VCaP (cell line): ENCODE results near the gene GNAO1.

Experiments
- H3K27ac ChIP-seq: fragments of 450-650 bp; 2 replicates; pipeline ENCODE4 v1.5.1; 2017
- TF ChIP-seq, protein P1 (sequence below): fragments of 450-650 bp; conservative IDR thresholded peaks from 2 replicates; pipeline ENCODE4 v1.5.1; 2017; ENCODE audit warnings: mild to moderate bottlenecking, moderate library complexity

Gene GNAO1

DNA sequence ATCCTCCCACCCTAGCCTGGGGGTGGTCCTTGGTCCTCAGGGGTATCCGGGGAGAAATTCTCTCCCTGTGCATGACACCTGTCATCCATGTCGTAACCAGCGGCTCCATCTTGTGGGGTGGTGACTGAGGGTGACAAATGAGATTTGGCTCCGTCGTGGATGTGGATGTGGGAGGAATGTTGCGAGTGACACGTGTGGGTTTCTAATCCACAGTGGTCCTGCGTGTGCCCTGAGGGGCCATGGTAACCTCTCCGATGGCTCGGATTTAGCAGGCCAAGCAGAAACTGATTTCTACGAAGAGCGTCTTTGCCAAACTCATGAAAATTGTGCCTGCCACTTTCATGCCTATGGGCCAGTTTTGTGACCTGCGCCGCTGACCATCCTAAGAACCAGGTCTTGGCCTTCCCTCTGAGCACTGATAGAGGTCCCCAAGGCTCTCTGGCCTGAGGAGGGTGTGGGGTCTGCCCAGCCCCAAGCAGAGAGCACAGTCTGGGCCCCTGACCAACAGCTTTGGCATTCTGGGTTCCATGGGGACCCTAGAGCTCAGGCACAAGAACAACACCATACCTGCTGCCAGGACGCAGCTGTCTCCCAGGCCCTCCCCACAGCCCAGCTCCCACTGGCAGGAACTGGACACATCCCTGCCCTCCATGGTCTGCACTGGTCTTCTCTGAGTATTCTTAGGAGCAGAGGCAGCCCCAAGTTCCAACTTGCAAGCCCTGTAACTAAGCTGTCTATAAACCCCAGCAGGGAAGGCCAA lies 155.0 kb downstream of the GNAO1 start:
- H3K27ac ChIP-seq: no peak overlapping the region
- TF ChIP-seq, protein P1, sequence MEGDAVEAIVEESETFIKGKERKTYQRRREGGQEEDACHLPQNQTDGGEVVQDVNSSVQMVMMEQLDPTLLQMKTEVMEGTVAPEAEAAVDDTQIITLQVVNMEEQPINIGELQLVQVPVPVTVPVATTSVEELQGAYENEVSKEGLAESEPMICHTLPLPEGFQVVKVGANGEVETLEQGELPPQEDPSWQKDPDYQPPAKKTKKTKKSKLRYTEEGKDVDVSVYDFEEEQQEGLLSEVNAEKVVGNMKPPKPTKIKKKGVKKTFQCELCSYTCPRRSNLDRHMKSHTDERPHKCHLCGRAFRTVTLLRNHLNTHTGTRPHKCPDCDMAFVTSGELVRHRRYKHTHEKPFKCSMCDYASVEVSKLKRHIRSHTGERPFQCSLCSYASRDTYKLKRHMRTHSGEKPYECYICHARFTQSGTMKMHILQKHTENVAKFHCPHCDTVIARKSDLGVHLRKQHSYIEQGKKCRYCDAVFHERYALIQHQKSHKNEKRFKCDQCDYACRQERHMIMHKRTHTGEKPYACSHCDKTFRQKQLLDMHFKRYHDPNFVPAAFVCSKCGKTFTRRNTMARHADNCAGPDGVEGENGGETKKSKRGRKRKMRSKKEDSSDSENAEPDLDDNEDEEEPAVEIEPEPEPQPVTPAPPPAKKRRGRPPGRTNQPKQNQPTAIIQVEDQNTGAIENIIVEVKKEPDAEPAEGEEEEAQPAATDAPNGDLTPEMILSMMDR: no peak

DNA sequence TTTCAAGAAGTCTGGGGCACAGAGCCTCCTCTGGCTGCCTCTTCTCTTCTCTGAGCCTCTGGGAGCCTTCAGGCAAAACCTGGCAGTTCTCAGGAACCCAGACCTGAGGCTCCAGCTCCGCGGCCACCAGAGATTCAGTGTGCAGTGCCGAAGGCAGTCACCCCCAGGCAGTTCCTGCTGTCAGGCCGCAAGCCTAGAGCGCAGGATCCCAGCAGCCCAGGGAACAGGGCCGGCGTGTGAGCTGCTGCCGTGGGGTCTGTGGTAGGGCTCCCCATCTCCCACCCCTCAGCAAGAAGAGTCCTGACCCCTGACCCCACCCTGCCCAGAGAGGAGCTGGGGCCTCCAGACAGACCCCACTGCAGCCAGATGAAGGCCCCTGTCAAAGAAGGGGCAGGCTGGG lies 155.9 kb downstream of the GNAO1 start:
- H3K27ac ChIP-seq: no peak overlapping the region
- TF ChIP-seq, protein P1: no peak

DNA sequence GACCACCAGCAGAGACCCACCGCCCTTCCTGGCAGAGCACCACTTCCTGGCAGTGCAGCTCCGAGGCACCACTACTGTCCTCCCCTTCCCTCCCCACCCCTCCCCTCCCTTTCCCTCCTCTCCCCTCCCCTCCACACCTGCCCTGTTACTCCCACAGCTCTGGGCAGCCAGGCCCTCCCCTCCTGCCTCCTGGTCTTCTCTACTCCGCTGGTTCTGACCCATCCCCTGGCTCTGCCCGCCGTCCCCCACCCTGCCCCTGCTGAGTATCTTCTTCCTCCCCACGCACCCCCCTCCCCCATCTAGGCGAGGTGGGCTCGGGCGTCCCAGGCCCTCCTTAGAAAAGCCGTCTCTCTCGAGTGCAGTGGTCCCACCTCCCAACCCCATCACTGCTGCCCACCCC lies 156.4 kb downstream of the GNAO1 start:
- TF ChIP-seq, protein P1: no peak
- no peak overlapping the region for H3K27ac ChIP-seq

DNA sequence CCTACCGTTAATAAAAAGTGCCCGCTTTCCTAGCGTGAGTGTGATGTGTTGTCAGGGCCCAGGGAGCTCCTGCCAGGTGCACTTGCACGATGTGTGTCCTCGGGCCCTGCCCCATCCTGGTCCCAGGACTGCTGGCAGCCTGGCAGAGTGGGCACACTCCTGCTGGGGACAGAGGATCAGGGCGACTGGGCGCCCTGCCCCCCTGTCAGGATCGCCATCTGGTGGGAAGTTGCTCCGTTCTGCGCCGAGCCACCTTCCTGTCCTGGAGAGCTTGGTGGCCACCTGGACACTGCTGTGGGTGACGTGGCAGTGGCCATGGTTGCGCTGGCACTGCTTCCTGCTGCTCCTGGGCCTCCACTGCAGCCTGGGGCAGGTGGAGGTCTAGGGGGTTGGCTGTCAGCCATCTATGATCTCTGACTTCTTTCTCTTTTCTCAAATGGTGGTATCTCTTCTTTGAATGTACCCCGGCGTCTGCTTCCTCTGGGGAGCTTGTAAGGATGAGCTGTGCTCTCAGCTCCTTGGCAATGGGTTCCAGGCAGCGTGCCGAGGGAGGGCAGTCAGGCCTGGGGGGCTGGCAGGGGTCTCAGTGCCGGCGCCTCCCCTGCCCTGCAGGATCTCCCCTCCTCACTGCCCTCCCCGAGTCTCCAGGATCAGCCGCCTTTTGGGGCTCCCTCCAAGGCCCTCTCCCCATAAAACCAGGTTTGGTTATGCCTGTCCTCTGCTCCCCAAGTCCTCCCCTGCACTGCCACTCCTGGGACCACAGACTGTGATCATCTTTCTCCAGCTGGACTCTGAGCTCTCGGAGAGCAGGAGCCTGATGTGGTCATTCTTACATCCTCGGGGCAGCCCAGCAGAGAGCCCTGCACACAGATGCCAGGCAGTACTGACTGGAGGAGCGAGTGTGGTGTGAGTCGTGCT lies 157.1 kb downstream of the GNAO1 start:
- TF ChIP-seq, protein P1: no peak
- H3K27ac ChIP-seq: no peak overlapping the region

DNA sequence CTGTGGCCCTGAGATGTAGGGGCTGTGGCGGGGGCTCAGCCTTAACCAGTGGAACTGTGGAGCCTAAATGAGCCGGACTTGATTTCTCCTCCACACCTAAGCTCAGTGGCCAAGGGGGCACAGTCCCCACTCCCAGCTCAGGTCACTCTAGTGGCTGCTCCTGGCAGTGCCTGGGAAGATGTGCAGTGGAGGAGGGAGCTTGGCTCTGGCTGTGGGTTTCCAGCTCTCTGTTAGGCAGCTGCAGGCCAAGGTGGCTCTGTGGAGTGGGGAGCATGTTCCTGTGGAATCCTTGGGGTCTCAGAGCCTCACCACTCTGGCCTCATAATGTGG lies 157.8 kb downstream of the GNAO1 start:
- H3K27ac ChIP-seq: no peak overlapping the region
- TF ChIP-seq, protein P1: no peak

DNA sequence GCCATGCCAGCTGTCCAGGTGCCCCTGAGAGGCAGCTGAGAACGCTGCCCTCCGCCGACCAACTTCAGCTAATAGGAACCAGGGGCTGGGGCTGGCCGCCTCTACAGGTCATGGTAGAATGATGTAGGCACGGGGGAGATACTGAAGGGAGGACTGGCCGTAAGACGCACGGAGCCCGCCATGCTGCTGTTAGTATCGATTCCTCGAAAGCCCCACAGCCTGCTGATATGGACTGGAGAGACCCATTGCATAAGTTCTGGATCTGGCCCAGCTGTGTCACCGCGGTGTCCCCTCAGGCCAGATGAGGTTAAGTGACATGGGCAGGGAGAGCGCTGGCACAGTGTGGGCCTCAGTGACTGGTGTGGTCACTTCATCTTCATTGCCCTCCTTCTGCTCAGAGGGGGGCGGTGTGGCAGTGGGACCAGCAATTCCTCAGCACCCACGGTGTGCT lies 158.4 kb downstream of the GNAO1 start:
- H3K27ac ChIP-seq: no peak overlapping the region
- TF ChIP-seq, protein P1: no peak
